ENCODE results near the gene CHRM1. TPM values are rescaled to one million over a fixed set of nuclear protein-coding genes. Genes with fewer than 3 reads are reported as not detected.
"Not testable (repeated sequence)": the region's sequence is repeated elsewhere in the genome, so short reads cannot be mapped to it uniquely, and the experiment has no call there.

The CHRM1 gene
- total RNA-seq, 4 donors from 2014 or later: not detected

DNA sequence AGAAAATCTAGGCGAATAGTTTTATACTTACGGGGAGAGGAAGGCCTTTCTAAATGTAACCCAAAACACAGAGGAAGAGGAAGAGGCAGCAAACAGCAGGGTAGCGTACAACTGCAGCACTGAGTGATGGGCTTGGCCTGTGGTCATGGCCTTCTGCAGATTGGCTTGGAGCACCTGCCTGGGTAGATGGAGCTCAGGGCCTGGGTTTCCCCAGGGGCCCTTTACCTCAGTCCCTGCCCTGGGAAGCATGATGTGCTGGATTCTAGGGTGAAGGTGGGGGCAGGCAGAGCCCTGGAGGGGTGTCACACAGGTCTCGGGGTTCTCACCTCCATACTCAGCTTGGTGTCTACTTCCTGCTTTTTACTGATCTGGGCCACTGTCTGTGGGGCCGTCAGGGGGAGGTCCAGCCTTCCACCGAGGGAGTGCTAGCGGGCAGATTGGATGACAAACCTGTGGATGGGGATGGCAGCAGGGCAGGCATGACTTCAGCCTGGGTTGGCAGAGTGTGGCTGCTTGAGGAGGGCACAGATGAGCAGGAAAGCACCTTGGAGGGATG is 27.7 kb upstream of the CHRM1 start:
- Histone ChIP-seq H3K9me3 (no peaks in the 10 kb centered on the region), H3K27me3 (no peaks in the 10 kb centered on the region), H3K36me3 (no peaks in the 10 kb centered on the region), H3K4me3 (replicated peaks in 1 of 3) (no peak overlapping the region), H3K27ac (no peak overlapping the region), H3K4me1 (no peaks in the 10 kb centered on the region)
- WGBS, 2 donors: 84 to 88% methylated on average over 6 of the region's 7 CpGs
- TF ChIP-seq POLR2A (IDR thresholded peaks at IDR 0.05): no peak
- TF ChIP-seq, protein P1, sequence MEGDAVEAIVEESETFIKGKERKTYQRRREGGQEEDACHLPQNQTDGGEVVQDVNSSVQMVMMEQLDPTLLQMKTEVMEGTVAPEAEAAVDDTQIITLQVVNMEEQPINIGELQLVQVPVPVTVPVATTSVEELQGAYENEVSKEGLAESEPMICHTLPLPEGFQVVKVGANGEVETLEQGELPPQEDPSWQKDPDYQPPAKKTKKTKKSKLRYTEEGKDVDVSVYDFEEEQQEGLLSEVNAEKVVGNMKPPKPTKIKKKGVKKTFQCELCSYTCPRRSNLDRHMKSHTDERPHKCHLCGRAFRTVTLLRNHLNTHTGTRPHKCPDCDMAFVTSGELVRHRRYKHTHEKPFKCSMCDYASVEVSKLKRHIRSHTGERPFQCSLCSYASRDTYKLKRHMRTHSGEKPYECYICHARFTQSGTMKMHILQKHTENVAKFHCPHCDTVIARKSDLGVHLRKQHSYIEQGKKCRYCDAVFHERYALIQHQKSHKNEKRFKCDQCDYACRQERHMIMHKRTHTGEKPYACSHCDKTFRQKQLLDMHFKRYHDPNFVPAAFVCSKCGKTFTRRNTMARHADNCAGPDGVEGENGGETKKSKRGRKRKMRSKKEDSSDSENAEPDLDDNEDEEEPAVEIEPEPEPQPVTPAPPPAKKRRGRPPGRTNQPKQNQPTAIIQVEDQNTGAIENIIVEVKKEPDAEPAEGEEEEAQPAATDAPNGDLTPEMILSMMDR (IDR thresholded peaks at IDR 0.05): no peak
- intact Hi-C loops (cut with DNase I): no loop called here
- no peak for DNase-seq

DNA sequence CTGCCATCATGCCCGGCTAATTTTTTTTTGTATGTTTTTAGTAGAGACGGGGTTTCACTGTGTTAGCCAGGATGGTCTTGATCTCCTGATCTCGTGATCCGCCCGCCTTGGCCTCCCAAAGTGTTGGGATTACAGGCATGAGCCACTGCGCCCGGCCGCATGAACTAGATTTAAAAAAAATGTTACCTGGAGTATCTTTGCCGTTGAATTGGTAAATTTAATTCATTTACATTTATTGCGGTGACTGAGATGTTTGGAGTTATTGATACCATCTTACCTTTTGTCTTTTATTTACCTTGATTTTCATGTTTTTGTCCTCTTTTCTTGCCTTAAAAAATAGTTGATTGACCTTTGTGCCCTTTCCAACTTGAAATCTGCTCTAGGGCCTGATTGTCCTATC is 24.4 kb upstream of the CHRM1 start:
- H3K27ac ChIP-seq; H3K4me1 ChIP-seq; H3K4me3 ChIP-seq (replicated peaks in 1 of 3); H3K27me3 ChIP-seq; DNase-seq; intact Hi-C loops (cut with DNase I); H3K36me3 ChIP-seq; H3K9me3 ChIP-seq: not testable (repeated sequence)
- 95 to 98% methylated on average over 10 of the region's 10 CpGs for WGBS, 2 donors

DNA sequence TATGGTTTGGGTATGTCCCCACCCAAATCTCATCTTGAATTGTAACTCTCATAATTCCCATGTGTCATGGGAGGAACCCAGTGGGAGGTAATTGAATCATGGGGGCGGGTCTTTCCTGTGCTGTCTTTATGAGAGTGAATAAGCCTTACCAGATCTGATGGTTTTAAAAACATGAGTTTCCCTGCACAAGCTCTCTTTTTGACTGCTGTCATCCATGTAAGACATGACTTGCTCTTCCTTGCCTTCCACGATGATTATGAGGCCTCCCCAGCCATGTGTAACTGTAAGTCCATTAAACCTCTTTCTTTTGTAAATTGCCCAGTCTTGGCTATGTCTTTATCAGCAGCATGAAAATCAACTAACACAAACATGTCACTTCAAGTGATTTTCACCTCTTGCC is 16.4 kb upstream of the CHRM1 start:
- H3K27ac ChIP-seq; DNase-seq; H3K4me3 ChIP-seq (replicated peaks in 1 of 3); H3K9me3 ChIP-seq; H3K4me1 ChIP-seq; intact Hi-C loops (cut with DNase I); H3K36me3 ChIP-seq; H3K27me3 ChIP-seq: not testable (repeated sequence)
- WGBS, 2 donors: 89% methylated on average over 2 of the region's 2 CpGs

DNA sequence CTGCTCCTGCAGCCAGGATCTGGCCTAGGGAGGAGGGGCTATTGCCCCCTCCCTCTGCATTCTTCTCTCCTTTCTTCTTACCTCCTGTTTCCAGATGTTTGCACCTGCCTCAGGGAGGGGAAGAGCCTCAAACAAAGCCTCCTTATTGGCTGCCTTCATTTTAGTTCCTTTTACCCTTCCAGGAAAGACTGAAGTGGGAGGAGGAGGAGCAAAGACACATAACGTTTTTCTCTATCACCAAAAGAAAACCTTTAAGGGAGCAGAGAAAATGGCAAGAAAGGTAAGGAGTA is 13.3 kb upstream of the CHRM1 start:
- no peak overlapping the region for H3K4me3 ChIP-seq (replicated peaks in 1 of 3)
- intact Hi-C loops (cut with DNase I): no loop called here
- WGBS, 2 donors: 49 to 50% methylated on average over 1 of the region's 1 CpG
- H3K27me3 ChIP-seq: no peaks in the 10 kb centered on the region
- H3K4me1 ChIP-seq: no peaks in the 10 kb centered on the region
- no peaks in the 10 kb centered on the region for H3K9me3 ChIP-seq
- H3K36me3 ChIP-seq: no peaks in the 10 kb centered on the region
- no peak for DNase-seq
- H3K27ac ChIP-seq: no peak overlapping the region
- TF ChIP-seq POLR2A (IDR thresholded peaks at IDR 0.05): no peak
- TF ChIP-seq, protein P1 (IDR thresholded peaks at IDR 0.05): no peak

DNA sequence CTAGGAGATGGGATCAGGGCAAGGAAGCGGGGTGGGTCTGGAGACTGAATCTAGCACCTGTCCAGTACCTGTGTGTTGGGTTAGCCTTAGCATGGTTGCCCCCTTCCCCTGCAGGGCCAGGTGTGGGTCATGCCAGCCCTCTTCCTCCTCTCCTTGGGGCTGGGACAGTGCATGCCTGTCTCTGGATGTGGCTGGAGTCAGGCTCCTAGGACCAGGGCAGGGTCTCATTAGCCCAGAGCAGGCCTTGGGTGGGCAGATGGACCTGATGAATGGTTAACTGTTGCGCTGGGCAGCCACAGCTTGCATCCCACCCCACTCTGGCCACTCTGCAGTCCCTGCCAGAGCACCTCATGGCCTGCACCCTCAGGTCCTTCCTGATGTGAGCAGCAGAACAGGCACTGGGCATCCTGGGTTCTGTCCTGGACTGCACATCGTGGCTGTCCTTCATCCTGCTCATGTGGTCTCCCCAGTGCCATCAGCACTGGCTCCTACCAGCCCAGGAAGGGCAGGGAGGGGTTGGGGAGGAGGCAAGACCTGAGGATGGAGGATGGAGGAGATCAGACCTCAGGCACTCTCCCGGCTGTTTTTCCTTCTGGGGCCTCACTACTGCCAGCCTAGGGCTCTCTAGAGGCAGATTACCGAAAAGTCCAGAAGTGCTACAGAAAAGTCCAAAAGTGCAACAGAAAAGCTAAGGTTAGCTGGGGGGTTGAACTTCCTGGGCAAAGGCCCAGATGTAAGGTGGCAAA is 12.8 kb upstream of the CHRM1 start:
- Histone ChIP-seq H3K9me3 (no peaks in the 10 kb centered on the region), H3K4me1 (no peaks in the 10 kb centered on the region), H3K36me3 (no peaks in the 10 kb centered on the region), H3K27ac (no peak overlapping the region), H3K4me3 (replicated peaks in 1 of 3) (no peak overlapping the region), H3K27me3 (no peaks in the 10 kb centered on the region)
- no peak for DNase-seq
- intact Hi-C loops (cut with DNase I): no loop called here
- 87 to 95% methylated on average over 5 of the region's 5 CpGs for WGBS, 2 donors
- TF ChIP-seq, protein P1 (IDR thresholded peaks at IDR 0.05): no peak
- no peak for TF ChIP-seq POLR2A (IDR thresholded peaks at IDR 0.05)

DNA sequence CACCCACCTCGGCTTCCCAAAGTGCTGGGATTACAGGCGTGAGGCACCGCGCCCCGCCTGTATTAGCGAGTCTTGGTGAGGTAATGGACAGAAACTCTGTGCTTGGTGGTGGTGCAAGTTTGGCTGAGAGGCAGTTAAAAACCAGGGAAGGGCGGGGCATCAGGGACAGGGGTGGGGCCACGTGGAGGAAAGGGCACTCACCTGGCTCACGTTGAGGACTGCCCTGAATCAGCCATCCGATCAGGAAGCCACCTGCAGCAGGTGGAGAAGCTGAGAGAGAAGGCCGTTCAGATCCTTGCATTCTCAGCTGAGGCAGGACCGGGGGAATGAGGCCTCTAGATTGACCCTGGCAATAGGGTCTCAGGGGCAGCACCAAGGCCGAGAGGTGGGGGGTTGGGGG is 12.1 kb upstream of the CHRM1 start:
- Histone ChIP-seq H3K36me3 (no peaks in the 10 kb centered on the region), H3K4me1 (no peaks in the 10 kb centered on the region), H3K27me3 (no peaks in the 10 kb centered on the region), H3K27ac (no peak overlapping the region), H3K4me3 (replicated peaks in 1 of 3) (no peak overlapping the region), H3K9me3 (no peaks in the 10 kb centered on the region)
- TF ChIP-seq POLR2A (IDR thresholded peaks at IDR 0.05): no peak
- TF ChIP-seq, protein P1 (IDR thresholded peaks at IDR 0.05): no peak
- DNase-seq: no peak
- 67 to 71% methylated on average over 13 of the region's 13 CpGs for WGBS, 2 donors
- intact Hi-C loops (cut with DNase I): no loop called here

Data from thyroid gland (tissue), 4 donors.